ENCODE measurements around the gene SNCA. TPM values are rescaled to one million over a fixed set of nuclear protein-coding genes. Genes with fewer than 3 reads are reported as not detected.

The SNCA gene
- polyA plus RNA-seq, 3 donors, result 13.2 to 39.4 (median 24.3) TPM

- Histone ChIP-seq H3K4me3 (replicated peaks in 1 of 3; ENCODE audit: low read depth in 2 of 3, low read length in 3 of 3) (no peak overlapping the region), H3K9me3 (replicated peaks in 1 of 2; ENCODE audit: control insufficient read depth in 1 of 2, insufficient read depth in 1 of 2, low read length in 2 of 2) (no peaks in the 10 kb centered on the region), H3K4me2 (replicated peaks; ENCODE audit: extremely low read depth, low read length, poor library complexity, severe bottlenecking) (no peak overlapping the region), H3K27ac (ENCODE audit: low read depth in 1 of 2, low read length in 2 of 2) (no peak overlapping the region), H4K20me1 (ENCODE audit: insufficient read depth, low read length) (no peaks in the 10 kb centered on the region), H3K36me3 (replicated peaks in 1 of 2; ENCODE audit: control insufficient read depth in 1 of 2, insufficient read depth in 2 of 2, low read length in 2 of 2) (no peaks in the 10 kb centered on the region), H2AFZ (ENCODE audit: insufficient read depth, low read depth, low read length, poor library complexity, severe bottlenecking) (no peak overlapping the region), H3K27me3 (ENCODE audit: control insufficient read depth in 2 of 2, insufficient read depth in 2 of 2, low read length in 2 of 2) (no peaks in the 10 kb centered on the region), H3K9ac (ENCODE audit: insufficient read depth, low read length, poor library complexity, severe bottlenecking) (no peak overlapping the region), H3K4me1 (ENCODE audit: control insufficient read depth in 1 of 2, insufficient read depth in 2 of 2, low read length in 2 of 2) (no peaks in the 10 kb centered on the region), H3K79me2 (ENCODE audit: insufficient read depth, low read length) (no peaks in the 10 kb centered on the region)
- no peak overlapping the region for H3K27ac Mint-ChIP-seq
- peaks cover 6% of the 10 kb centered on the region for H3K4me1 Mint-ChIP-seq
- no peak overlapping the region for H3K4me3 Mint-ChIP-seq
- peaks cover 0 to 3% (median 0%) of the 10 kb centered on the region in 3 donors for H3K27me3 Mint-ChIP-seq (ENCODE audit: low read depth in 3 of 3)
- H3K36me3 Mint-ChIP-seq, result no peaks in the 10 kb centered on the region
- intact Hi-C loops (cut with micrococcal nuclease), result no loop called here
- 90% methylated on average over 1 of the region's 2 CpGs for WGBS (ENCODE audit: insufficient coverage)
- no peak for DNase-seq
- H3K9me3 Mint-ChIP-seq, result peaks cover 0 to 2% (median 0%) of the 10 kb centered on the region in 7 donors
- no peak for TF ChIP-seq CTCF (IDR thresholded peaks at IDR 0.05)
These were observed 154.2 kb downstream of the SNCA start for GRCh38 chr4:89682808-89683207.

- H2AFZ ChIP-seq (ENCODE audit: insufficient read depth, low read depth, low read length, poor library complexity, severe bottlenecking), result no peak overlapping the region
- H3K27ac Mint-ChIP-seq, result no peak overlapping the region
- H3K4me3 ChIP-seq (replicated peaks in 1 of 3; ENCODE audit: low read depth in 2 of 3, low read length in 3 of 3), result no peak overlapping the region
- H3K36me3 ChIP-seq (replicated peaks in 1 of 2; ENCODE audit: control insufficient read depth in 1 of 2, insufficient read depth in 2 of 2, low read length in 2 of 2), result no peaks in the 10 kb centered on the region
- no peaks in the 10 kb centered on the region for H3K9me3 ChIP-seq (replicated peaks in 1 of 2; ENCODE audit: control insufficient read depth in 1 of 2, insufficient read depth in 1 of 2, low read length in 2 of 2)
- no peaks in the 10 kb centered on the region for H3K27me3 ChIP-seq (ENCODE audit: control insufficient read depth in 2 of 2, insufficient read depth in 2 of 2, low read length in 2 of 2)
- no peak for DNase-seq
- no peaks in the 10 kb centered on the region for H3K79me2 ChIP-seq (ENCODE audit: insufficient read depth, low read length)
- H3K4me1 ChIP-seq (ENCODE audit: control insufficient read depth in 1 of 2, insufficient read depth in 2 of 2, low read length in 2 of 2), result no peaks in the 10 kb centered on the region
- H3K4me1 Mint-ChIP-seq, result peaks cover 6% of the 10 kb centered on the region
- no peaks in the 10 kb centered on the region for H3K36me3 Mint-ChIP-seq
- no peak overlapping the region for H3K9ac ChIP-seq (ENCODE audit: insufficient read depth, low read length, poor library complexity, severe bottlenecking)
- no peak overlapping the region for H3K4me3 Mint-ChIP-seq
- no peak overlapping the region for H3K4me2 ChIP-seq (replicated peaks; ENCODE audit: extremely low read depth, low read length, poor library complexity, severe bottlenecking)
- H3K27me3 Mint-ChIP-seq (ENCODE audit: low read depth in 3 of 3), result peaks cover 0 to 3% (median 0%) of the 10 kb centered on the region in 3 donors
- no peak overlapping the region for H3K27ac ChIP-seq (ENCODE audit: low read depth in 1 of 2, low read length in 2 of 2)
- intact Hi-C loops (cut with micrococcal nuclease), result no loop called here
- TF ChIP-seq CTCF (IDR thresholded peaks at IDR 0.05), result no peak
- H4K20me1 ChIP-seq (ENCODE audit: insufficient read depth, low read length), result no peaks in the 10 kb centered on the region
- H3K9me3 Mint-ChIP-seq, result peaks cover 0 to 6% (median 4%) of the 10 kb centered on the region in 7 donors
- WGBS (ENCODE audit: insufficient coverage), result no CpG with 5 or more reads among the region's 1 CpG
These were observed 155.3 kb downstream of the SNCA start for GRCh38 chr4:89681671-89682070.
